ENCODE measurements around the gene EPHB1. TPM values are rescaled to one million over a fixed set of nuclear protein-coding genes. Genes with fewer than 3 reads are reported as not detected.

EPHB1 gene
- total RNA-seq, 1 donor from 2014 or later, result 0.40 TPM

DNA sequence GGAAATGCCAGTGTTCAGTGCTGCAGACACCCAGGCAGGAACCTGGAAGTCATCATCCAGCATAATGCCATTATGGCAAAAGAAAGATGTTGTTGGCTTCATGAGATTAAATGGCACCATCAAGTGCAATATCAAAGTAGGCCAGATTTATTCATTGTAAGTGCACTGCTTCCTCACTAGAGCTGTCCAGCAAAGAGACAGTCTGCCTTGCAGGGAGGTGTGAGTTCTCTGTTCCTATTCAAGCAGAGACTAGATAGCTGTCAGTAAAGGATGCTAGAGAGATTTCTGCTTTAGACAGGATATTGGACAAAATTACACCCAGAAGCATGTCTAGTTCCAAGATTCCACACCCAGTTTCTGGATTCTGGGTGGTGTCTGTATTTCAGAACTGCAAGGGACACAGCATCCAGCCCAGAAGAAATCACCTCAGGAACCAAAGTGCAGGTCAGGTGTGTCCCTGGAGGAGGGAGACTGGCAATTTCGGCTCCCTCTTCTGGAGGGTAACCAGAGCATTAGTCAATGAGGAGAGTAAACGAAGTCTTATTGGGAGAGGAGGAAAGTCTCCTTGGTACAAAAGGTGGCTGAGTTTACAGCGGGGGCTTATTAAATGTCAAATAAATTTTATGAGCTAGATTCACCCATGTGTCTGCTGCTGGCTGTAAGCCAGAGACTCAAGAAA is 377.3 kb downstream of the EPHB1 start:
- ATAC-seq, result no peak

DNA sequence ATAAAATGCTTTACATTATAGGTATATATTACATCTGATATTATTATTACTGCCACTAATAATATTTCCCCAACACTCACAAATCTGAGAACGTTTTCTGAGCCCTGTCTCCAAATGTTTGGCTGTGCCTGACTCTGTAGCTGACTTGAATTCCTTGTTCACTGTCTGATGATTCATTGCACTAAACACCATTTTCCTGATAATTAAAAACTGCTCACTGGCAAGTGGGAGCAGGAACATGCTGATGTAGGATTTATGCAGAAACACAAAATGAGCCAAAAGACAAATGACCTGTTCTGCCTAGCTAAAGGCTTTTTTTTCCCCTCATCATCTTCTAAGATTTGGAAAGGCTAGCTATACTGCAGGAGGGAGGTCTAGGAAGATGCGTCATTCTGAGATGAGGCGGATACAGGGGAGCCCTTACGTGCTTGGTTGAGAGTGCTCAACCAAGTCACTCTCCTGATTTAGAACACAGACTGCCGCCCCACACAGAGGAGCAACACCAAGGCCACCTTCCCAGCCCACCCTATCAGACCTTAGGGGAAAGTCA is 380.7 kb downstream of the EPHB1 start:
- no peak for ATAC-seq

DNA sequence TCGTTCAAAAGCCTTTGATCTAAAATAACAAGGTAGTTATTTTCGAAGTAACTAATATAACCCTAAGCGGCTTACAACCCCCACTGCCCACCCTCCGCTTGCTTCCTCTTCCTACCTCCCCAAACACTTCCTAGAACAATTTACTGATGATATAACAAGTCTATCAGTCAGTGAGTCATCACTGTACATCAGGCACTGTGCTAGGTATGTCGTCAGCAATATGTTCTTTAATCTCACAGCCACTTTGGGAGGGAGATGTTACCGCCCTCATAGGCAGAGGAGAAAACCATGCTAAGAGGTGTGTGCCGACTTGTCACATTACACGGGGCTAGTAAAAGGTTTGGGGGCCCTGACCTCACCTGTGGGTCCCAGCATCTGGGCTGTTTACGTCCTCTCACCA is 381.8 kb downstream of the EPHB1 start:
- ATAC-seq, result no peak

DNA sequence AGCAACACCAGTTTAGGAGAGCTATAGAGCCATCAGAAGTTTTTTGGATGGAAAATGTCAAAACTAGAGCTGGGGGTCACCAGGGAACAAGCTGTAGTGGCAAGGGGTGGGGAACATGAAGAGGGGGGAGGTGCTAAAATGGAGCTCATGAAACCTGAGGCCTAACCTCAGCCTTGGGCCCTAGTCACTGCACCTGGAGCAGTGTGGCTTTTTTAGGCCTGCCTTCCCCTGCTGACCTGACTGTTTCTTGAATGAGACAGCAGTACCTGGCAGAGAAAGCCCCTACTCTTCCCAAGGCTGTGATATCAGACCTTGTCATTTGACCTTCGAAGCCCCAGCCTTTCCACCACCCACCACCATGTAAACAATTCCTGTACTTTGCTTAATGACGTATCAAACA is 383.5 kb downstream of the EPHB1 start:
- no peak for ATAC-seq

DNA sequence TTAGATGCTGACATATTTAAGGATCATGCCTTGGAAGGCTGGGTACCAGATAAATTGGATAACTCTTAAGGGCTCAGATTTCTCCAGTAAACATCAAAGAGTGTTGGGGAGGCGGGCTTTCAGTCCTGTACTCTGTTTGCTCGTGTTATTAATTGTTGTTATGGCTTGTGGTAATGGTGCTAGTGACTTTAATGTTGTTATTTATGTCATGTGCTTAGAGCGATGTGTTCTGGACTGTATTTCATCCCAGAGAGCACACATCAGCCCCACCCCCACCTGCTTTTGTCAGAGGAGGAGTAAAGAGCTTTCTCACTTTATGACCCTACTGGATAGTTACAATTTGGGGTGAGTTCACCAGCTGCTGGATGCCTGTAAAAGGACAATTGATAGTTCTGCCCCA is 386.3 kb downstream of the EPHB1 start:
- no peak for ATAC-seq

DNA sequence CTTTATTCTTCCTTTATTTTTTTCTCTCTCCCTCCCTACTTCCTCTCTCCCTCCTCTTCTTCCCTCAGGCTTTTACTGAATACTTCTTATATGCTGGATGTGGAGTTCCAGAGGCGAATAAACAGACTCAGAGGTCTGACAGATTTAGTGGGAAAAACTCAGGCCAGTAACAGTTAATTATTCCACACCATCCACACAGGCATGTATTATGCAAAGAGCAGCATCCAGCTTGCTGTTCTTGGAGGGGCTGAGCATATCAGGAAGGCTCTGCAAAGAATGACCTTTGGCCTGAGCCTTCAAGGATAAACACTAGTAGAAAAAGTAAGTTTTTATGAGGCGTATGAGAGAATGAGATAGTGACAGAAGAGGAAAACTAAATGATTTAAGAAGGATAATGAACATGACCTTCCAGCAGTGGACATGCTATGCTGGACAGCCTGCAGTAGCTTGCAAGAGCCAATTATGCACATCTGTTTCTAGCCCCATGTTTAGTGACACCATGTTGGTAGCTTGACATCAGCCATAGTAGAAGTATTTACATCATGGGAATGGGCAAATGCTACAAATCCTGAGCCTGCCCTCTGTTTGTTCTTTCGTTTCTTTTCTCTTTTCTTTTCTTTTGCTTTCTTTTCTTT is 387.4 kb downstream of the EPHB1 start:
- no peak for ATAC-seq

DNA sequence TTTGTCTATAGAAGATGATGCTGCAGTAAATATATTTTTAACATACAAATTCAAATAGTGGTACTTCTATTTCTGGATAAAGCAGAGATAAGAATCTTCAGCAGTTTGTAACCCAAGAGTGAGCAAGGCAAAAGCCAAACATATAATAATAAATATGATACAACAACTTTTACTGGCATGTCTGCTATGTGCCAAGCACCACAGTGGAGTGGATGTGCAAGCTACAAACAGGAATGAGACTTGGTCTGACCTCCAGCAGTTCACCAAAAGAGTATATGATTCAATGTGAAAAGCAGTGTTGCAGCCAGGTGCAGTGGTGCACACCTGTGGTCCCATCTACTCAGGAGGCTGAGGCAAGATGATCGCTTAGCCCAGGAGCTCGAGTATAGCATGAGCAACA is 395.6 kb downstream of the EPHB1 start:
- ATAC-seq, result no peak

DNA sequence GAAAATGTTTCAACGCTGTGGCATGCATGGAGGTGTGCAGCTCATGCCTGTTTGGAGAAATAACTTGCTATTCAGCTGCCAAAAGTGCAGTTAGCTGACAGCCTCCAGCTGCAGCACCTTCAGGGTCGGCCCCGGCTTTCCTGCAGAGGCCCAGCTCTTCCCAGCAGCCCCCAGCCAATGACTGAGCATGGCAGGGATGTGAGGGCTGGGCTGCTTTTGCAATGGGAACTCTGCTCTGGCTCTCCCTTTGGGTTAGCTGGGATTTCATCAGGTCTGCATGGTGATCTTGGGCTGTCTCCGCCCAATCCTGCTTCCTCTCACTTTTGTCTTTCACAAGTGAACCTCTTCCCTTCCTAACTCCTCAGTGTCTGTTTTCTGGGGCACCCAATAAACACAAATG is 396.6 kb downstream of the EPHB1 start:
- no peak for ATAC-seq

DNA sequence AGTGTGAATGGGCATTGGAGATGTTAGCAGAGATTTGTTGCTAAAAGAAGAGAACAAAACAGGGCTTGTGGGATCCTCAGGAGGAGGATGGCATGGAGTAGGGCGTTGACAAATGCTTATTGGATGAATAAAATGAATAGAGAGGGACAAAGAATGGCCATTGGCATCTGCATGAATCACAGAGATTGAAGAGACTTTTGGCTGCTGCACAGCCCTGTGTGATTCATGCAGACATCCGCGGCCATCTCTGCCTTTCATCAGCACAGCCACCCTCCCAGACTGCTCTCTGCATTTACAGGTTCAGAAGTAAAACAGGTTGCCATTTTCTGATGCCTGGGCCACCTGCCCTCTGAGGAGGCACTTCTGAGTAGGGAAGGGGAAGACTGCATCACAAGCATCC is 397.9 kb downstream of the EPHB1 start:
- peak; percentile 48 for ATAC-seq

DNA sequence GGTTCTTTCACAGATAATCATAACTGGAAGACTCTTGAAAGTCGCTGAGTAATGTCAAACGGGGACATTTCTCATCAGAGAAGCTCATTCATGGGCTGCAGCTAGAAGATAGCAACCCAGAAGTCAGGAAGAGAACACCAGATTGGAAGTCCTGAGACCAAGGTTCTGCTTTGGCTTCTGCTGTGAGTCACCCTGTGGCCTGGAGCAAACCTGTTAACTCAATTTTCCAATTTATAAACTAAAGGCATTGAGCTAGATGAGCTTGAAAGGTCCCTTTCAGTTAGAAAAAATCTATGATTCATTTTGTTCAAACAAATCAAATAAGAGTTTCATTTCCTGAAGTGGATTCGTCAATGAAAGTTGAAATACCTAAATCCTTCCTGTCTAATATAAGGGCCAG is 402.2 kb downstream of the EPHB1 start:
- no peak for ATAC-seq

DNA sequence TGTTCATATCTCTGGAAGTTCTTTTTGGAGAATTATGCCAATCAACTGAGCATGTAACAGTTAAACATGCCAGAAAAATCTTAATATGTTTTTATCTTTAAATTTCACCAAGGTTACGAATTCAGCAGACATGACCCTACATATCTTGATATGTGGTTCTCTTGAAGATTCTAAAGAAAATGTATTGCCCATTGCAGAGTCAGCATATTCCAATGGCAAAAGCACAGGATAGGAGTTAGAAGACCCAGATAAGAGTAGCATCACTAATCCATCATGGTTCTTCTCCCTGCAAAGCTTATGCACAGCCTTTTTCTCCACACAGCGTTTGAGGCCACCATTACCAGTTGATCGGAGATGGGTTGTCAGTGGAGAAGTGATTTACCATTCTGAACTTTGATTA is 402.8 kb downstream of the EPHB1 start:
- no peak for ATAC-seq

DNA sequence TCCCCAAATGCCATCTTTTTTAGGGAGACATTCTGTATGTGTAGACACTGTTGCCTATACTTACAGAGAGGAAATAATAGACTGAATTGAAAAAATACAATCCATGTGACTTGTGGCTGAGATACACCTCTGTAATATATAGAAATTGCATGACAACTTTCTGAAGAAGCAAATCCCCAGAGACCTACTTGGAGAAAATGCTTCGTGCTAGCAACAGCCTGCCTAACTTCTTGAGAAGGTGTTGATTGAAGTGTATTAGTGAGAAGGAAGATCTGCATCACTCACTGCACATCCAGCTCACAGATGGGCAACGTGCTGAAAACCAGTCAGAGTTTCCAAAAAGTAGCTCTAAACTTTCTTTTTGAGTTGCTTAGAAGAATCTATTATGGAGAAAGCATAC is 404.1 kb downstream of the EPHB1 start:
- ATAC-seq, result no peak

DNA sequence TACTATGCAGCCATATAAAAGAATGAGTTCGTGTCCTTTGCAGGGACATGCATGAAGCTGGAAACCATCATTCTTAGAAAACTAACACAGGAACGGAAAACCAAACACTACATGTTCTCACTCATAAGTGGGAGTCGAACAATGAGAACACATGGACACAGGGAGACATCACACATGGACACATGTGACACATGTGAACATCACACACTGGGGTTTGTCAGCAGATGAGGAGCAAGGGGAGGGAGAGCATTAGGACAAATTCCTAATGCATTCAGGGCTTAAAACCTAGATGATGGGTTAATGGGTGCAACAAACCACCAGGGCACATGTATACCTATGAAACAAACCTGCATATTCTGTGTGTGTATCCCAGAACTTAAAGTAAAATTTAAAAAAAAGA is 408.0 kb downstream of the EPHB1 start:
- no peak for ATAC-seq

DNA sequence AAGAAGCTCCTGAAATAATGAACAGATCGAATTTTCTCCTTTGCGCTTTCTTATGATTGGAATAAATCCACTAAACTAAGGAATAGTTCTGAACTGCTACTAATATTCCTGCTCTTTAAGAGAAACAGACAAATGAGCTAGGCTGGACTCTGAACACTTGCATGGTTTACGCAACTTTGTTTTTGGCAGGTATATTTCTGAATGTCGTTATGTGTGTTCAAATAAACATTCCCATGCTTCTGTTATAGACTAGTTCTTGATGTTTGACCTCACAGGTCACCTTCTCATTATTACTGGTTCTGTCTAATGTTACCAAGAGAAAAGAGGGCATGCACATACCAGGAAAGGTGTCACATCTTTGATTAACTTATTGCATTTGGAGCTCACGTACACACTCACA is 418.2 kb downstream of the EPHB1 start:
- no peak for ATAC-seq

DNA sequence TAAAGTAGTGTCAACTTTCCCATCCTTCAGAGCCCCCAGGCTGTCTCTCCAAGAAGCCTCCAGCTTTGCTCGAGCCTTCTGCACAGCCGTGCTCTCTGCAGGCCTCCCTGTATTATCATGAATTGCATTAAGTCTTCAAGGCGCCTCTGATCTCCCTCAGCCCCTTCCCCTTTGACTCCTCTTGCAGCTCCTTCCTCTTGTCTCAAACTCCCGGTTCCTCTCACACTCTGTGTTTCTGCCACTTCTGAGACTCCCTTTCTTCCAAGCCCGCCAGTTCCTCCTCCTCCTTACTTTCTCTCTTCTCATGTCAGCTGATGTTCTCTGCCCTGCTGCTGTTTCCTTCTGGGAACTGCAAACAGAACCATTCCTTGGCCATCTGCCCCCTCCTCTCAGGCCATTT is 418.8 kb downstream of the EPHB1 start:
- no peak for ATAC-seq

DNA sequence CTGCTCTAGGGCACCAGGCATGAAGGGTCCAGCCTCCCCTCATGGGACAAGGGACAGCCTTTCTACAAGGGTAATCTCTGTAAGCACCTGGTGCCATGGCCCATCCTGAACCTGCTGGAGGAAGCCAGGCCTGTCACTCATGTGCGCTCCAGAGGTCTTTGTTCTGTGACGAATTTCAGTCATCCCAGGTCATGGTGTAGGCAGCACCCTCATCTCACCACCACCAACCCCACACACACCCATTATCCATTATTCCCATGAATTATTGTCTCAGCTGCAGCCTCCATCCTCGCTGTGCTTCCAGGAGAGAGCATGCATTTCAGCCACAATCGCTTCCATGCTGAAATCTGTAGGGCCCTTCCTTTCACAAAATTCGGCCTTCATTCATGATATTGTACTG is 419.3 kb downstream of the EPHB1 start:
- ATAC-seq, result no peak

DNA sequence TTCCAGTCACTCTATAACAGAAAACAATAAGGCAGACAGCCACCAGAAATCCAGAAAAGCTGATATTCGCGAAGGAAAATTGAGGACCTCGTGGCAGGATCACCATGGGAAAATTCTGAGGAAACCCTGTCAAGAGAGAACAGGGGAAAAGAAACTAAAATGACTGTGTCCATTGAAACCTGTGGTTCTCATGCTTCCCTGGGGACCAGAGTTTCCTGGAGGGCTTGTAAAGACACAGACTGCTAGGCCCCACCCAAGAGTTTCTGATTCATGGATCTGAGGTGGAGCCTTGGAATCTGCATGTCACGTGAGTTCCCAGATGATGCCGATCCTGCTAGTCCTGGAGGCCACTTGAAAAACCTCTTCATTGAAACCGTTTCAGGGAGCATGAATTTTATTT is 420.5 kb downstream of the EPHB1 start:
- ATAC-seq, result no peak

DNA sequence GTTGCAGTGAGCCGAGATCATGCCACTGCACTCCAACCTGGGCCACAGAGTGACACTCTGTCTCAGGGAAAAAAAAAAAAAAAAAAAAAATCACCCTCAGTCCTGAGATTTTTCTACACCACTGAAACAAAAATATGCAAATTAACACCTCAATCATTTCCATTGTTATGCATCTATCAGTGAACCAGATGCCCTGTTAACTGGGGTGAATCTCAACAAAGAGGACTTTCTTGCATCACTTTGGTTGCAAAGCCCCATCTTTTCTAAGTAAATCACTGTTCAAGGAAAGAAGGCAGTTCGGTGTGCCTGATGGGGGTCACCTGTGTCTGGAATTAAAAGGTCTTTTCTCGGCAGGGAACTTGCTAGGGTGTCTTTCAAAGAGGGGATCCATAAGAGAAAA is 421.6 kb downstream of the EPHB1 start:
- no peak for ATAC-seq

DNA sequence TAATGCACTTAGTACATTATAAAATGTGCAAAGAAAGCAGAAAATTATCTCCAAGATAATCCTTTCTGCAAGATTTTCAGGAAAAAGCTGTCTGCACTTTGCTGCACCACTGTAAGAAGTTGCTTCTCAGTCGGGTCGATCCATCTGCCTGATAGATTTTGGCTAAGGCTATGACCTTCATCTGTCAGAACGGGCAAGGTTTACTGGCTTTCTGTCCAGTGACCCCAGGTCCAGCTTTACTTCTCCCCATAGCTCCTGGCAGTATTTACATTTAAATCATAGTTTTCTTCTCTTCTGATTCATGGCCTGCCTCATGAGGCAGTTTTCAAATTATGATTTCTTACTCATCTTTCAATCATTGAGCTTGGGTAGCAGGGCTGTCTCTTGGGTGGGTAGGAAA is 422.7 kb downstream of the EPHB1 start:
- no peak for ATAC-seq

DNA sequence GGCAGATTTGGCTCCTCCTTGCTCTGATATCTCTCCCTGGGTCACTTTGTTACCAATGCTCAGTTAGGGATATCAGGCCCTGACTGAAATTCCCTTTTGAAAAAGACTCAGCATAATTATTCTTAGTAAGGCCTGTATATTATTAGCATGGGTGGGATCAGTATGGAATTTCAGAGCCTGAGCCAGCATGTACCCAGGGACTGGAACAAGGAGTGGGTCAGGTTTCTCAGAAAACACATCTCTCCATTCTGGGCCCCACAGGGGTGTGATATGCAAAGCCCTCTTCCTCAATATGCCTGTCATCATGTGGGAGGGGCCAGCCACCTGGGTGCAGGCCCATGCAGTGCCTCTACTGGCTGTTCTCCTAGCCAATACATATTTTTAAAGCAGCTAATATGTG is 423.2 kb downstream of the EPHB1 start:
- no peak for ATAC-seq

DNA sequence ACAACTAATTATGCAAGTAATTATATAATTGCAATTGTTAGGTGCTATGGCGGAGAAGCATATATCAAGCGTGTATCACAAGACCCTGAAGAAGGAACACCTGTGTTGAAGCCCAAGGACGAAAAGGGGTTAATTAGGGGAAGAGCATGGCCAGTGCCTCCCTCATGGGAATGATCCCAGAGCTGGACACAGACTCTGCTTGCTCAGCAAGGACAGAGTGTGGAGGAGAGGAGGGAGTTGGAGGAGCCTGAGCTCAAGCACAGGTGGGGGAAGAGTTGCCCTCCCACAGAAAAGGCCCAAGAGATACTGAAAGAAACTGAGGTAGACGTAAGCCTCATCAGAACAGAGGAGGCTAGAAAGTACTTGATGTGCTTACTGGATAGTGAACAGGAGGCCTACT is 423.7 kb downstream of the EPHB1 start:
- no peak for ATAC-seq

DNA sequence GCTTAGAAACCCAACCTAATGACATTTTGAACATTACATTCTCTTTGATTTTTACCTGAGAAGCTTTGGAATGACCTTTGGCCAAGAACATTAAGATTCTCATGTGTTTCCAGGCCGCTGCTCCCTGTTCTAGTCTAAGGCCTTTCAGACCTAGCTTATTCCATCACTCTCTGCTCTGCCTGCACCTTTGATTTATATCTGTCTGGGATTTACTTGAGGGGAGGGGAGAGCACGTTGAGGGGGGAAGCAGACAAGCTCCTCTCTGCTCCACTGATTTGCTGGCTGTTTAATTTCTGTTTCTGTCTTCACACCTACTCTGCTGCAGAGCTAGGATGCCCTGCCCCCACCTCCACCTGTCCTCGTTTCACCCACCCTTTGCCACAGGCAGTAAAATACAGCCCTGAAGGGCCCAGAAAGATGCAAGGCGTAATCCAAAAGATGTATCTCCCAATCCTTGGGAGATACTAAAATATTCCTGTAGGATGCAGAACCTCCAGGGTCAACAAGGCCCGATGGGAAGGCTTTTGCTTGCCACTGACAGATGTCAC is 429.8 kb downstream of the EPHB1 start:
- no peak for ATAC-seq

DNA sequence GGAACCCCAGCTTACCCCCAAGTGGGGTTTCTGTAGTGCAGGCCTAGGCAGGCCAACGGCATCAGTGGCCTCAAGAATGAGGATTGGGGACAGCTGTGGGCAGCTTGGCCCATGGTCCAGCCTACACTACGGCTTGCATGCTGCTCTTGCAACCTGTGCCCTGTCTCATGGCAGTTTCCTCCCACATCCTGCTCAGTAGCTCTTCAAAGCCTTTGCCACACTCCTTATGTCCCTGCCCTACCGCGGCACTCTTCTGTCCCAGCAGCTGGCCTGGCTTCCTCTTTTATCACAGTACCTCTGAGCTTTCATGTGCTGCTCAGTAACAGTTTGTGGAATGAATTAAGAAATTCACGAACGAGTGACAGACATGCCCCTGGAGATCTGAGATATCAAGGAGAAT is 431.0 kb downstream of the EPHB1 start:
- no peak for ATAC-seq

DNA sequence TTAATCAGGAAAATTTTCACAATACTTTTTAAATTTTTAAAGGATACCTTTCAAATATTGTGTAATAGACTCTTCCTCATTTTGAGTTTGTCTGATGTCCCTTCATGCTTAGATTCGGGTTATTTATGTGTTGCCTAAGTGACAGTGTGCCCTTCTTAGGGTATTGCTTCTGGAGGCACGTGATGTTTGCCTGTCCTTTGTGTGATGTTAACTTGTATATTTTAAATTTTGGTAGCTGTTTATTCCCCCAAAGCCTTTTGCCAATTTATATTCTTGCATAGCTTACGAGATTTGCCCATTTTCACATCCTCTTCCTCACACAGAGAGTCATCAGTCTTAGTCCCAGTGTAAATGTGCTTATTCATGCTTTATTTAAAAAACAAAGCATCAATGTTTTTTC is 433.1 kb downstream of the EPHB1 start:
- ATAC-seq, result no peak

All from esophagus mucosa (tissue), 1 donor.